ENCODE measurements around the gene BCL7C.

DNA sequence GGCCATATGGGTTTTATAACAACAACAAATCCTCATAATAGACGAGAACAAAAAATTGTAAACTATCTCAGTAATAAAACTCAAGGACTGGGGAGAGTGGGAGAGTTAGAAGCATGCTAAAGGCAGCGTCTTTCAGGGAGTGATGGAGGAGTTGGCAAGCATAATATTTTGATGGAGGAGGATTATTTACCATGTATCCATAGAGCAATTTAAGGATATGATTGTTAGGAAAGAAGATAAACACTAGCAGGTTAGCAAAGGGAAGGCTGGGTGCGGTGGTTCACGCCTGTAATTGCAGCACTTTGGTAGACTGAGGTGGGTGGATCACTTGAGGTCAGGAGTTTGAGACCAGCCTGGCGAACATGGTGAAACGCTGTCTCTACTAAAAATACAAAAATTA, 27.8 kb downstream of the BCL7C start:
- TF ChIP-seq, protein P1, sequence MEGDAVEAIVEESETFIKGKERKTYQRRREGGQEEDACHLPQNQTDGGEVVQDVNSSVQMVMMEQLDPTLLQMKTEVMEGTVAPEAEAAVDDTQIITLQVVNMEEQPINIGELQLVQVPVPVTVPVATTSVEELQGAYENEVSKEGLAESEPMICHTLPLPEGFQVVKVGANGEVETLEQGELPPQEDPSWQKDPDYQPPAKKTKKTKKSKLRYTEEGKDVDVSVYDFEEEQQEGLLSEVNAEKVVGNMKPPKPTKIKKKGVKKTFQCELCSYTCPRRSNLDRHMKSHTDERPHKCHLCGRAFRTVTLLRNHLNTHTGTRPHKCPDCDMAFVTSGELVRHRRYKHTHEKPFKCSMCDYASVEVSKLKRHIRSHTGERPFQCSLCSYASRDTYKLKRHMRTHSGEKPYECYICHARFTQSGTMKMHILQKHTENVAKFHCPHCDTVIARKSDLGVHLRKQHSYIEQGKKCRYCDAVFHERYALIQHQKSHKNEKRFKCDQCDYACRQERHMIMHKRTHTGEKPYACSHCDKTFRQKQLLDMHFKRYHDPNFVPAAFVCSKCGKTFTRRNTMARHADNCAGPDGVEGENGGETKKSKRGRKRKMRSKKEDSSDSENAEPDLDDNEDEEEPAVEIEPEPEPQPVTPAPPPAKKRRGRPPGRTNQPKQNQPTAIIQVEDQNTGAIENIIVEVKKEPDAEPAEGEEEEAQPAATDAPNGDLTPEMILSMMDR (conservative IDR thresholded peaks at IDR 0.05; ENCODE audit: low read depth, low read length), result no peak
- no peak for TF ChIP-seq EZH2 (IDR thresholded peaks at IDR 0.05; ENCODE audit: borderline replicate concordance, low read depth, low read length, poor library complexity, severe bottlenecking)
